Effector CD4-positive, alpha-beta T cell (primary cell): ENCODE results near the gene STPG1.

Experiments
- DNase-seq: peaks from one replicate; pipeline ENCODE4 v3.0.0-alpha.2; 2020

Gene STPG1

DNA sequence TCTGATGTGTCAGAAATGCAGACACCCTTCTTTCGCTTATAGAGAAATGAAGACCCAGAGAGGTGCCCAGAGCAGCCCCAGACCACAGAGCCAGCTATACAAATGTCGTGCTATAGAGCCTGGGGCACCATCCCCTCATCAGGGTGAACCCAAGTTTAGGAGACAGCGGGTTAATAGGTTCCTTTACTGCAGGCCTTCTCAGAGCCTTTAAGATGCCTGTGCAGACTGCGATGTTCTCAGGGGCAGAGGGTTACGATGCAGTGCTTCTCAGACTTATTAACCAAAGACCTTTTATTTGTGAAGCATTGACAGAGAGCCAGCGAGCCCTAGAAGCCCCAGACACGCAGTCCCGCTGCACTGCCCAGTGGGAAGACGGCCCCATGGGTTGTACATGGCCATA is 46.9 kb downstream of the STPG1 start:
- no peak for DNase-seq

GRCh38 chr1:24364975-24365678 is 48.5 kb downstream of the STPG1 start:
- no peak for DNase-seq

GRCh38 chr1:24364605-24364974 is 49.0 kb downstream of the STPG1 start:
- DNase-seq = no peak

- DNase-seq = no peak
Observed at GRCh38 chr1:24363994-24364393, 49.6 kb downstream of the STPG1 start.

GRCh38 chr1:24362982-24363614 is 50.5 kb downstream of the STPG1 start:
- no peak for DNase-seq

DNA sequence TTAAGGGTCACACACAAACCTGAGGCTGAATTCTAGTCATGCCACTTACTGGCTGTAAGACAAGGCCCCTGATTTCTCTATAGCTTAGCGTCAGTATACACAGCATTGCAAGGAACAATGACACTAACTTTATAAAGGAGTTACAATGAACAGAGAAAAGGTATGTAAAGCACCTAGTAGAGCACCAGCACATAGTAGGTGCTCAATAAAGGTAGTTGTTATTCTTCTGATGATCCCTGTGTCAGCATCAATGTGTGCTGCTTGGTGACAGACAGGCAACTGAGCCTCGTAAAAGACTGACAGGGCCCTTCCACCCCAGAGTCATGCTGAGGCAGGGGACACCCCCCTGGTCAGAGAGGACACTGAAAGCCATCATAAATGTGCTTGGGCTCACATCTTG is 51.2 kb downstream of the STPG1 start:
- DNase-seq = no peak

DNA sequence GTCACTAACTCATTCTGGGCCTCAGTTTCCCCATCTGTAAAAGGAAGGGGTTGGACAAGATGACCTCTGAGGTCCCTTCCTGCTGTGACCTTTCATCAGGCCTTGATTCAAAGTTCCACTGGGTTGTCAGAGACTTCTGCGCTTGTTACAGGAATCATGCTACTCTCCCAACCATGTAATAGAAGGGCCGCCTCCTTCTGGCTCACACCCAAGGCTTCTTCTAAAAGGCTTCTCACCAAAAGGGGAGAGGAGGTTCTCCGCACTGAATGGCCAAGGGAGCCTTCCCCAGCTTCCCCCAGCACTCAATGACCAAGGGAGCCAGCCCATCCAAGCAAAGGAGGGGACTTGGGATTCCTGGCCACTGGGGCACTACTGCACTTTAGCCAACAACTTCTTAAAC is 51.8 kb downstream of the STPG1 start:
- DNase-seq = no peak

GRCh38 chr1:24360681-24361080 is 52.9 kb downstream of the STPG1 start:
- DNase-seq = no peak

DNA sequence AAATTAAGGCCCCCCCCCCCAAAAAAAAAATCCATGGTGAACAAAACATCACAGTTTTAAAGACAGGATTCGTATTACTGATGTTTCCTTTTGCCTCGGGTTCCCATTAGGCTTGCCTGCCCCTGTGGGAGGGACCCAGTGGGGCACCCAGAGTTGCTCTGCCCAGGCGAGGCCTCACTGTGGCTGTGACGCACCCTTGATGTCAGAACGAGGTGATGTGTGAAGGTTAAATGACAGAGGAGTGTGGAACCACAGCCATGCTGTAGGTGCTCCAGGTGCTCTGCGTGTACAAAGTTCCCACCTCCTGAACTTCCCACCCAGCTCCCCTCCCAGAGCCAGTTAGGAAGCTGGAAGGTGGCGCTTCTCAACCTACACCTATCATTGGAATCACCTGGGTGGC is 56.5 kb downstream of the STPG1 start:
- no peak for DNase-seq

DNA sequence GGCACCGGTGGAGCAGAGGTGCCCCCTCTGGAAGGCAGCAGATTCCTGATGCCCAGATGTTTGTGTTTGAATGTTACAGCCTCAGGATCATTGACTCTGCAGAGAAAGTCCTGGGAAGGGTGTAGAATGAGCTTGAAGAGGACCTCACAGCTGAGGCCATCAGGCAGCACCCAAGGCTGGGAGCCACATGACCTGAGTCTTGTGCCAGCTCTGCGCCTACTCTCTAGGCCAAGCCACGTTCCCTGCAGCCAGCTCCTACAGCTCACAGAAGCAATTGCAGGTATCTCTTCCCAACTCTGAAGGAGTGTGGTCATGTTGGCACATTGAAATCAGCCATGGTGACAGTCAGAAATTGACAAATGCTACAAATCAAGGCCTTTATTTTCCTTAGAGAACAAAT is 58.1 kb downstream of the STPG1 start:
- DNase-seq = no peak

GRCh38 chr1:24353292-24353891 is 60.2 kb downstream of the STPG1 start:
- DNase-seq = no peak

DNA sequence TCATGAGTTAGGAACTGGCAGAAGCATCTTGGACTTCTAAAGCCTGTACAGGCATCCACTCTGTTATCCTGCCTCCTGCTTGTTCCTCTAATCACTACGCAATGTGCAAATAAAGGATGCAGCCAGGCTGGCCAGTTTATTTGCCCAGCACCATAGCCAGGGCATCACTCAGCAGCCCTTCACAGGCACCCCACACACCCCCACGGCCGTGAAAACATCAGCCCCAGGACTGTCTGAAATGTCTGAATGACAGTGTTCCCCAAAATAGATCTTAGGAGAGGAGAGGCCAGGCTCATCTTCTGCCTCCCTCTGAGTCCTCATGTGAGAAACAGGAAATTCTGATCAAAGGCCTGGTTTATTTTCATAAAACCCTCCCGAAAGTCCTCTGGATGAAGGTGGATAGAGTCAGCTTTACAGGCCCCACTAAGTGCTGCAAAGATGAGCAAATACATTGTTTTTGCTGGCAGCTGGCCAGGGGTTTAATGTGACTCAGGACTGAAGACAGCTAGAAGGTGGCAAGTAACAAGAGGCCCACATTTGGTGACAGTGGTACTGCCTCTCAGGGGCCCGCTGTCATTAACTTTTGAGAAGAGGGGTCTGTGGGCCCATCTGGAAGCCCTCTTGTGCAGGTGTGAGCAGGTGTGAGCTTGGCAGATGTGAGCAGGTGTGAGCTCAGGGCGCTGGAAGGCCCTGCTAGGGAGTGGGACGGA is 61.5 kb downstream of the STPG1 start:
- no peak for DNase-seq

- no peak for DNase-seq
Observed at GRCh38 chr1:24351247-24351646, 62.3 kb downstream of the STPG1 start.

GRCh38 chr1:24349891-24350290 is 63.7 kb downstream of the STPG1 start:
- no peak for DNase-seq

DNA sequence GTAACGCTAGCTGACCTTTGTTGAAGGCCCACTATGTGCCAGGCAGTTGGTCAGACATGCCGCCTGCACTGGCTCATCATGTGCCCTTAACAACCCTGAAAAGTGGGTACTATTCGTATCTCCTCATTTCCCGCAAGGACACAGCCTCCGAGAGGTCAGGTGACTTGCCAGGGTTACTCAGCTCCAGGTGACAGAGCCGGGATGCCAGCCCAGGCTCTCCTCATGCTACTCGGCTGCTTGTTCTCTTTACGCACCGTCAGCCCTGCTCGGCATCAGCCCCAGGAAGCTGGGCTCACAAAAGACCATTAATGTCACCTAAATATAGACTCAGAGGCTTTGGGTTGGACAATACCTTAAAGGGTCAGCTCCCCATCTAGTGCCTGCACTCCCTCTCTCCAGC is 65.4 kb downstream of the STPG1 start:
- no peak for DNase-seq

DNA sequence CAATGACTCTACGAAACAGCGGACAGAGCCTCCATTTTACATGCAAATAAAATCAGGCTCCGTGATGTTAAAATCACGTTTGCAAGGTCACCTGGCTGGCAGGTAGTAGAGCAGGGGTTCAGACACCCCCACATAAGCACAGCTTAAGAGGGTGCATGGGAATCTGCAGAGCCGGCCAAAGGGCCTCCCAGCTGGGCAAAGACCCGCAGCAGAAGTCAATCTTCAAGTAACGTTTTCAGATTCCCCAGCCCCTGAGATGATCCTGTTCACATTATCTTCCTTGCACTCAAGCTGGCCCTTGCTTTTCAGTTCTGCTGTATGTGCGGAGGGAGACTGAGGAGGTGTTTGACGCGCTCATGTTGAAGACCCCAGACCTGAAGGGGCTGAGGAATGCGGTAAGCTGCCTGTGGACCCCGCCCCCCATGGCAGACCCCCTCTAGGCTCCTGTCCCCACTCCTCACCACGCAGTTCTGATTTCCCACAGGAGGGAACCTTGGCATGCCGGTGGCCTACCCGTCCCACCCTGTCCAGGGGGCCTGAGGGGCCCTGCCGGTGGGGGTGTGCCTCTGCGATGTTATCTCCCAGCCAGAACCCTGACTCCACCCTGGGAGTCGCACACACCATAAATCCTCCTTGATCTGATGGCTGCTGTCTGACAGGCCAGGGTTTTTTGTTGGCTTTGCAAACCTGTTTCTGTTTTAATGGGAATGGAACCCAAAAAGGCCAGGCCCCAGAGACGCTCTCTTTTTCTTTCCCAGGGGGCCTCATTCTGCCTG is 66.2 kb downstream of the STPG1 start:
- no peak for DNase-seq

DNA sequence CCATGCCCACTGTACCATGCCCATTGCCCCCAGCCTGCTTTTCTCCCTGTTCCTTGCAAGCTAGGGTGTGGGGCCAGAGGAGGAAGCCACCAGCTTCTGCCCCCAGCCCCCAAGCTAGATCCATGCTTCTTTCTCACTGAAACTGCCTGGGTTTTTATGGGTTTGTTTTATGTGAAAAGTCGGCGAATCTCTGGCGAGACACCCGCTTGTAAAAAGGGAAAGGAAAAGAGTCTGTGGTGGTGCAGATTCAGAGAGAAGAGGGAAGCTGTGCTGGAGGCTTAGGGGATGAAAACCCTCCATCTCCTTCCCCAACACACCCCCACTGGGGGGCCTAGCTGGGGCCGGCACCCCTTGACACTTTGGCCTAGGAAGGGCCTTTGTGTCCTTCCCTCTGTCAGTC is 68.2 kb downstream of the STPG1 start:
- DNase-seq = no peak

GRCh38 chr1:24344090-24344742 is 69.4 kb downstream of the STPG1 start:
- no peak for DNase-seq

GRCh38 chr1:24343412-24344089 is 70.0 kb downstream of the STPG1 start:
- DNase-seq = no peak

DNA sequence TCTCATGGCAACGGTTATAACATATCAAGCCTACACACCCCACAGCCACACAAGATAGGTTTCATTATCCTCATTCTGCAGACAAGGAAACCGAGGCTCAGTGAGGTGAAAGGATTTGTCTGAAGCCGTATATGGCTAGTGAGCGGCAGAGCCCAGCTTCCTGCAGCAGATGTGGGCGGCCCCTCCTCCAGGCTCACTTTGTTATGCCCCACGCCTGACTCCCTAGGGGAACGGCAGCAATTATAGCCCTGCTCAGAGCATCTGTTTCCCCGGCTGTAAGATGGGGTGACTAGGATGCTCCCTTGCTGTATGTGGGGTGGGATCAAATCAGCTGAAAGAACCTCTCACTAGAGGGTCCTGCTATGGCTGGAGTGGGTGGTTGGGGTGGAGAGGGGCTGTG is 72.3 kb downstream of the STPG1 start:
- DNase-seq = no peak

DNA sequence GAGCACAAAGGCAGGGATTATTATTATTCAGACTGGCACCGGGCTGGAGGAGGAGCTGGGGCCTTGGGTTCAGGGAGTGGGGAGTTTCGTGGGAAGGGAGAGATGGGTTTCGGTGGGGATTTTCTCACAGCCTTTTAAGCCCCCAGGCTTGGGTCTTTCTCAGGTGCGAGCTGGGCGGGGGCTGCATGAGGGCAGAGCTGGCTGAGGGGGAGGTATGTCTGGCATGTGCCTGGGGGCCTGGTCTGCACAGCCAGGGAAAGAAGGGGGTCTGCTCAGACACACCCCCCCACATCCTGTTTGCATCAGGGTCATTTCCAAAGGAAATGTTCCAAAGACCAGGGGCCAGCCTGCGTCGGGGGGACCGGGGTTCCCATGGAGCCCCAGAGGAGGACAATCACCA is 72.8 kb downstream of the STPG1 start:
- no peak for DNase-seq

- DNase-seq = no peak
Observed at GRCh38 chr1:24339996-24340395, 73.6 kb downstream of the STPG1 start.
